Measurements from ENCODE around the gene ATP9B.

DNA sequence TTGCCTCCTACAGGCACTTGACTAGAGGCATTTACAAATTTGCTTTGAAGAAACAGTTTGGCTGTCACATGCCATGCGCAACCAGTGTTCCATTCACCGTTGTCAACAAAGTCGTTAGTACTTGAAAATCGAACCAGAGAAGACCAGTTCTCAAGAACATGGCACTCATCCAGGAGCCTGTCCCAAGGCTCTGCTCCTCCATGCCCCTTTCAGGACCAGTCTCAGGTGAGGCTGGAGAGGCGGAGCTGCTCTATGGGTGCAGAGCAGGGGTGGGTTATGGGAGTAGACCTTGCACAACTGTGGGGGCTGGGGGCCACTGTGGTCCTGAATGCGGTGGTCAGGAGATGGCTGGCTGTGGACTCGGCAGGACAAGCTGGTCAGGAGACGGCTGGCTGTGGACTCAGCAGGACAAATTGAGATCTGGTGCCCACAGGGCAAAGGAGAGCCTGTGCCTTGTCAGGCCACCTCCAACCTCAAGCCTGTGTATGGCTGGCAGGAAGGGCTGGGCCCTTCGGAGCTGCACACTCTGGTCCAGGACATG is 12.3 kb upstream of the ATP9B start:
- TF ChIP-seq, protein P1, sequence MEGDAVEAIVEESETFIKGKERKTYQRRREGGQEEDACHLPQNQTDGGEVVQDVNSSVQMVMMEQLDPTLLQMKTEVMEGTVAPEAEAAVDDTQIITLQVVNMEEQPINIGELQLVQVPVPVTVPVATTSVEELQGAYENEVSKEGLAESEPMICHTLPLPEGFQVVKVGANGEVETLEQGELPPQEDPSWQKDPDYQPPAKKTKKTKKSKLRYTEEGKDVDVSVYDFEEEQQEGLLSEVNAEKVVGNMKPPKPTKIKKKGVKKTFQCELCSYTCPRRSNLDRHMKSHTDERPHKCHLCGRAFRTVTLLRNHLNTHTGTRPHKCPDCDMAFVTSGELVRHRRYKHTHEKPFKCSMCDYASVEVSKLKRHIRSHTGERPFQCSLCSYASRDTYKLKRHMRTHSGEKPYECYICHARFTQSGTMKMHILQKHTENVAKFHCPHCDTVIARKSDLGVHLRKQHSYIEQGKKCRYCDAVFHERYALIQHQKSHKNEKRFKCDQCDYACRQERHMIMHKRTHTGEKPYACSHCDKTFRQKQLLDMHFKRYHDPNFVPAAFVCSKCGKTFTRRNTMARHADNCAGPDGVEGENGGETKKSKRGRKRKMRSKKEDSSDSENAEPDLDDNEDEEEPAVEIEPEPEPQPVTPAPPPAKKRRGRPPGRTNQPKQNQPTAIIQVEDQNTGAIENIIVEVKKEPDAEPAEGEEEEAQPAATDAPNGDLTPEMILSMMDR (IDR thresholded peaks at IDR 0.05): no peak
- no peak for TF ChIP-seq POLR2A (IDR thresholded peaks at IDR 0.05)

All from right lobe of liver (tissue), 4 donors.